Rectal smooth muscle tissue (tissue), 1 donor: Measurements from ENCODE around the gene RAMACL.

Experiments
- H3K27ac ChIP-seq: one replicate; pipeline ENCODE4 v1.7.0; 2013; ENCODE audit warnings: low read depth, low read length, inconsistent platforms
- H3K27me3 ChIP-seq: one replicate; pipeline ENCODE4 v1.7.0; 2013; ENCODE audit warnings: low read length; ENCODE audit not compliant: control insufficient read depth, insufficient read depth
- H3K36me3 ChIP-seq: one replicate; pipeline ENCODE4 v1.7.0; 2013; ENCODE audit warnings: low read length; ENCODE audit not compliant: control insufficient read depth, insufficient read depth
- H3K4me1 ChIP-seq: one replicate; pipeline ENCODE4 v1.7.0; 2013; ENCODE audit warnings: low read length; ENCODE audit not compliant: control insufficient read depth, insufficient read depth
- H3K4me3 ChIP-seq: one replicate; pipeline ENCODE4 v1.7.0; 2013; ENCODE audit warnings: low read length
- H3K9ac ChIP-seq: one replicate; pipeline ENCODE4 v1.7.0; 2013; ENCODE audit warnings: low read length

The RAMACL gene

GRCh38 chr6:166562726-166563125 lies 23.8 kb downstream of the RAMACL start:
- no peak overlapping the region for H3K27ac ChIP-seq
- no peak overlapping the region for H3K9ac ChIP-seq
- no peaks in the 10 kb centered on the region for H3K36me3 ChIP-seq
- H3K27me3 ChIP-seq = no peaks in the 10 kb centered on the region
- H3K4me3 ChIP-seq = no peak overlapping the region
- H3K4me1 ChIP-seq = peaks cover 9% of the 10 kb centered on the region

GRCh38 chr6:166561771-166562359 lies 24.6 kb downstream of the RAMACL start:
- H3K9ac ChIP-seq = no peak overlapping the region
- H3K27me3 ChIP-seq = no peaks in the 10 kb centered on the region
- no peak overlapping the region for H3K4me3 ChIP-seq
- no peaks in the 10 kb centered on the region for H3K36me3 ChIP-seq
- H3K27ac ChIP-seq = peak overlapping the region; percentile 72
- H3K4me1 ChIP-seq = peaks cover 12% of the 10 kb centered on the region

GRCh38 chr6:166560222-166560621 lies 26.3 kb downstream of the RAMACL start:
- Histone ChIP-seq H3K27ac (no peak overlapping the region), H3K9ac (no peak overlapping the region), H3K27me3 (no peaks in the 10 kb centered on the region), H3K36me3 (no peaks in the 10 kb centered on the region), H3K4me3 (no peak overlapping the region), H3K4me1 (peaks cover 15% of the 10 kb centered on the region)

GRCh38 chr6:166559662-166560061 lies 26.8 kb downstream of the RAMACL start:
- Histone ChIP-seq H3K4me3 (no peak overlapping the region), H3K36me3 (no peaks in the 10 kb centered on the region), H3K27ac (no peak overlapping the region), H3K9ac (no peak overlapping the region), H3K4me1 (peaks cover 15% of the 10 kb centered on the region), H3K27me3 (no peaks in the 10 kb centered on the region)

GRCh38 chr6:166559211-166559610 lies 27.3 kb downstream of the RAMACL start:
- H3K4me1 ChIP-seq = peaks cover 15% of the 10 kb centered on the region
- no peaks in the 10 kb centered on the region for H3K36me3 ChIP-seq
- no peak overlapping the region for H3K4me3 ChIP-seq
- no peak overlapping the region for H3K9ac ChIP-seq
- no peaks in the 10 kb centered on the region for H3K27me3 ChIP-seq
- H3K27ac ChIP-seq = no peak overlapping the region

- Histone ChIP-seq H3K4me1 (peaks cover 15% of the 10 kb centered on the region), H3K27ac (no peak overlapping the region), H3K36me3 (no peaks in the 10 kb centered on the region), H3K4me3 (no peak overlapping the region), H3K9ac (no peak overlapping the region), H3K27me3 (no peaks in the 10 kb centered on the region)
Measured at GRCh38 chr6:166558156-166559005, 28.1 kb downstream of the RAMACL start.

- H3K9ac ChIP-seq = no peak overlapping the region
Measured at GRCh38 chr6:166556863-166557322, 29.6 kb downstream of the RAMACL start.

GRCh38 chr6:166556336-166556735 lies 30.1 kb downstream of the RAMACL start:
- H3K36me3 ChIP-seq = no peaks in the 10 kb centered on the region
- H3K4me1 ChIP-seq = peaks cover 6% of the 10 kb centered on the region
- no peak overlapping the region for H3K9ac ChIP-seq
- H3K4me3 ChIP-seq = no peak overlapping the region
- H3K27ac ChIP-seq = peak overlapping the region; percentile 55
- H3K27me3 ChIP-seq = no peaks in the 10 kb centered on the region

More at GRCh38 chr6:166556863-166557322, 29.6 kb downstream of the RAMACL start:
- Histone ChIP-seq H3K4me3 (peak overlapping the region; percentile 38), H3K36me3 (no peaks in the 10 kb centered on the region), H3K27me3 (no peaks in the 10 kb centered on the region), H3K4me1 (peaks cover 10% of the 10 kb centered on the region), H3K27ac (peak overlapping the region; percentile 63)

GRCh38 chr6:166555086-166555485 lies 31.4 kb downstream of the RAMACL start:
- no peak overlapping the region for H3K9ac ChIP-seq
- H3K4me1 ChIP-seq = peaks cover 6% of the 10 kb centered on the region
- no peaks in the 10 kb centered on the region for H3K27me3 ChIP-seq
- no peaks in the 10 kb centered on the region for H3K36me3 ChIP-seq
- no peak overlapping the region for H3K4me3 ChIP-seq
- H3K27ac ChIP-seq = no peak overlapping the region

GRCh38 chr6:166554316-166554715 lies 32.2 kb downstream of the RAMACL start:
- Histone ChIP-seq H3K4me1 (peaks cover 6% of the 10 kb centered on the region), H3K4me3 (no peak overlapping the region), H3K27ac (no peak overlapping the region), H3K36me3 (no peaks in the 10 kb centered on the region), H3K27me3 (no peaks in the 10 kb centered on the region), H3K9ac (no peak overlapping the region)

GRCh38 chr6:166553563-166554271 lies 32.8 kb downstream of the RAMACL start:
- H3K4me1 ChIP-seq = peaks cover 6% of the 10 kb centered on the region
- no peak overlapping the region for H3K27ac ChIP-seq
- no peak overlapping the region for H3K9ac ChIP-seq
- H3K27me3 ChIP-seq = no peaks in the 10 kb centered on the region
- no peak overlapping the region for H3K4me3 ChIP-seq
- H3K36me3 ChIP-seq = no peaks in the 10 kb centered on the region

GRCh38 chr6:166552600-166552999 lies 33.9 kb downstream of the RAMACL start:
- no peak overlapping the region for H3K27ac ChIP-seq
- peaks cover 6% of the 10 kb centered on the region for H3K4me1 ChIP-seq

More at GRCh38 chr6:166552600-166552999, 33.9 kb downstream of the RAMACL start:
- H3K9ac ChIP-seq = no peak overlapping the region
- no peaks in the 10 kb centered on the region for H3K27me3 ChIP-seq
- no peak overlapping the region for H3K4me3 ChIP-seq
- no peaks in the 10 kb centered on the region for H3K36me3 ChIP-seq
